Stimulated activated CD8-positive, alpha-beta memory T cell treated with anti-CD3 and anti-CD28 coated beads, Interleukin-12 subunit alpha, Interleukin-12 subunit beta, amount 100 ng/mL, for 1 hour (primary cell): Measurements from ENCODE around the gene SCAMP5.

Experiments used
- DNase-seq: peaks from one replicate; pipeline ENCODE4 v3.0.0-alpha.2; 2020; ENCODE audit warnings: low read depth

Gene SCAMP5

GRCh38 chr15:75070674-75071073 is 75.3 kb downstream of the SCAMP5 start:
- DNase-seq: no peak
